ENCODE measurements around the gene USP13. TPM values are rescaled to one million over a fixed set of nuclear protein-coding genes. Genes with fewer than 3 reads are reported as not detected.

USP13 gene
- polyA plus RNA-seq, 3 donors: 0.31 to 1.6 (median 1.2) TPM

DNA sequence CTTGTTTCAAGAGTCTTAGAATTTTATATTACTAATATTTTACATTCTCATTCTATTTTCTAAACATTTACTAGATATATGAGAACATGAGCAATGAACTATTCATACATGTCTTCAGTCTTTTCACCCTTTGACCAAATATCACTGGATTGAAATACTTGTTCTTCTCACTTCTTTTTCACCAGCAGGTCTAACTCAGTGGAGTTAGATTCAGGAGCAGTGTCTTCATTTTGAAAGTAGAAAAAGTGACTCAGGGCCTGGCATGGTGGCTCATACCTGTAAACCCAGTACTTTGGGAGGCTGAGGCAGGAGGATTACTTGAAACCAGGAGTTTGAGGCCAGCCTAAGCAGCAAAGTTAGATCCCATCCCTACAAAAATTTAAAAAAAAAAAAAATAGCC is 70.8 kb downstream of the USP13 start:
- Mint-ChIP-seq H3K4me1 (peaks cover 11% of the 10 kb centered on the region), H3K27ac (no peak overlapping the region), H3K27me3 (ENCODE audit: low read depth in 3 of 3) (peaks cover 0 to 2% (median 0%) of the 10 kb centered on the region in 3 donors), H3K4me3 (no peak overlapping the region), H3K36me3 (peaks cover 7 to 15% of the 10 kb centered on the region in 2 donors), H3K9me3 (peaks cover 0 to 2% (median 0%) of the 10 kb centered on the region in 7 donors)
- Histone ChIP-seq H3K36me3 (replicated peaks in 1 of 2; ENCODE audit: control insufficient read depth in 1 of 2, insufficient read depth in 2 of 2, low read length in 2 of 2) (peaks cover 0 to 11% of the 10 kb centered on the region in 2 donors), H4K20me1 (ENCODE audit: insufficient read depth, low read length) (no peaks in the 10 kb centered on the region), H3K9me3 (replicated peaks in 1 of 2; ENCODE audit: control insufficient read depth in 1 of 2, insufficient read depth in 1 of 2, low read length in 2 of 2) (no peaks in the 10 kb centered on the region), H3K4me3 (replicated peaks in 1 of 3; ENCODE audit: low read depth in 2 of 3, low read length in 3 of 3) (no peak overlapping the region), H3K79me2 (ENCODE audit: insufficient read depth, low read length) (no peaks in the 10 kb centered on the region), H3K4me1 (ENCODE audit: control insufficient read depth in 1 of 2, insufficient read depth in 2 of 2, low read length in 2 of 2) (peaks cover 8% of the 10 kb centered on the region in 2 donors), H3K9ac (ENCODE audit: insufficient read depth, low read length, poor library complexity, severe bottlenecking) (no peak overlapping the region), H2AFZ (ENCODE audit: insufficient read depth, low read depth, low read length, poor library complexity, severe bottlenecking) (no peak overlapping the region), H3K27me3 (ENCODE audit: control insufficient read depth in 2 of 2, insufficient read depth in 2 of 2, low read length in 2 of 2) (no peaks in the 10 kb centered on the region), H3K4me2 (replicated peaks; ENCODE audit: extremely low read depth, low read length, poor library complexity, severe bottlenecking) (no peak overlapping the region), H3K27ac (ENCODE audit: low read depth in 1 of 2, low read length in 2 of 2) (no peak overlapping the region)
- no peak for DNase-seq
- intact Hi-C loops (cut with micrococcal nuclease): no loop called here
- TF ChIP-seq, protein P1, sequence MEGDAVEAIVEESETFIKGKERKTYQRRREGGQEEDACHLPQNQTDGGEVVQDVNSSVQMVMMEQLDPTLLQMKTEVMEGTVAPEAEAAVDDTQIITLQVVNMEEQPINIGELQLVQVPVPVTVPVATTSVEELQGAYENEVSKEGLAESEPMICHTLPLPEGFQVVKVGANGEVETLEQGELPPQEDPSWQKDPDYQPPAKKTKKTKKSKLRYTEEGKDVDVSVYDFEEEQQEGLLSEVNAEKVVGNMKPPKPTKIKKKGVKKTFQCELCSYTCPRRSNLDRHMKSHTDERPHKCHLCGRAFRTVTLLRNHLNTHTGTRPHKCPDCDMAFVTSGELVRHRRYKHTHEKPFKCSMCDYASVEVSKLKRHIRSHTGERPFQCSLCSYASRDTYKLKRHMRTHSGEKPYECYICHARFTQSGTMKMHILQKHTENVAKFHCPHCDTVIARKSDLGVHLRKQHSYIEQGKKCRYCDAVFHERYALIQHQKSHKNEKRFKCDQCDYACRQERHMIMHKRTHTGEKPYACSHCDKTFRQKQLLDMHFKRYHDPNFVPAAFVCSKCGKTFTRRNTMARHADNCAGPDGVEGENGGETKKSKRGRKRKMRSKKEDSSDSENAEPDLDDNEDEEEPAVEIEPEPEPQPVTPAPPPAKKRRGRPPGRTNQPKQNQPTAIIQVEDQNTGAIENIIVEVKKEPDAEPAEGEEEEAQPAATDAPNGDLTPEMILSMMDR (IDR thresholded peaks at IDR 0.05): no peak

DNA sequence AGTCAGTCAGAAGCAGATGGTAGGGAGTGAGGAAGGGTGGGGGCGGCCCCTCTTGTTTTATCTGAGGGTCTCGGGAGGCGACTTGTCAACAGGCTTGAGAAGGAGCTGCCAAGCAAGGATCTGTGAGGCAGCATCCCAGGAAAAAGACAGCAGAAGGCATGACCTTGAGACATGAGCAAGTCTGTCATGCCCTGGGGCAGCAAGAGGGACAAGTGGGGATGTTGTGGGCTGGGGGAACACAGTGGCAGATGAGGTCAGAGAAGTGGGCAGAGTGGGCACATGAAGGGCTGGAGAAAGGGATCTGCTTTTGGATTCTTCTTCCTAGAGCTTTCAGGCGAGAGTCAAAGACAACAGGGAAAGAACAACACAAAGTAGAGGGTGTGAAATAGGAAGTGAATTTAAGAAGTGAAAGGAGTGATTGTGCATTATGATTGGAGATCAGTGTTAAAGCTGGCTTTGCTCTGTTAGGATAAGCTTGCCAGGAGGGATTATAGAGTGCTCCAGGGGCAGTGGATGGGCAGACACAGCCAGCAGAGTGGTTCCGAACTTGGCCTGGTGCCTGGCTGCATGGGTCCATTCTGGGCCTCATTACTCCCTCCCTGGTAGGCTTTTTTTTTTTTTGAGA is 73.3 kb downstream of the USP13 start:
- Histone ChIP-seq H3K9me3 (replicated peaks in 1 of 2; ENCODE audit: control insufficient read depth in 1 of 2, insufficient read depth in 1 of 2, low read length in 2 of 2) (no peaks in the 10 kb centered on the region), H3K27me3 (ENCODE audit: control insufficient read depth in 2 of 2, insufficient read depth in 2 of 2, low read length in 2 of 2) (no peaks in the 10 kb centered on the region), H4K20me1 (ENCODE audit: insufficient read depth, low read length) (no peaks in the 10 kb centered on the region), H3K27ac (ENCODE audit: low read depth in 1 of 2, low read length in 2 of 2) (no peak overlapping the region), H3K4me3 (replicated peaks in 1 of 3; ENCODE audit: low read depth in 2 of 3, low read length in 3 of 3) (no peak overlapping the region), H3K4me2 (replicated peaks; ENCODE audit: extremely low read depth, low read length, poor library complexity, severe bottlenecking) (no peak overlapping the region), H2AFZ (ENCODE audit: insufficient read depth, low read depth, low read length, poor library complexity, severe bottlenecking) (peak overlapping the region; percentile 37), H3K9ac (ENCODE audit: insufficient read depth, low read length, poor library complexity, severe bottlenecking) (no peak overlapping the region), H3K4me1 (ENCODE audit: control insufficient read depth in 1 of 2, insufficient read depth in 2 of 2, low read length in 2 of 2) (peaks cover 8% of the 10 kb centered on the region in 2 donors), H3K79me2 (ENCODE audit: insufficient read depth, low read length) (no peaks in the 10 kb centered on the region), H3K36me3 (replicated peaks in 1 of 2; ENCODE audit: control insufficient read depth in 1 of 2, insufficient read depth in 2 of 2, low read length in 2 of 2) (peaks cover 0 to 17% of the 10 kb centered on the region in 2 donors)
- intact Hi-C loops (cut with micrococcal nuclease): no loop called here
- Mint-ChIP-seq H3K4me3 (peak overlapping the region in 1 of 2 donors; percentile 57), H3K9me3 (peaks cover 0 to 2% (median 0%) of the 10 kb centered on the region in 7 donors), H3K4me1 (peaks cover 11% of the 10 kb centered on the region), H3K27me3 (ENCODE audit: low read depth in 3 of 3) (peaks cover 0 to 2% (median 0%) of the 10 kb centered on the region in 3 donors), H3K27ac (peak overlapping the region in 5 of 7 donors; percentile 4 to 34 (median 17)), H3K36me3 (peaks cover 10 to 22% of the 10 kb centered on the region in 2 donors)
- 77% methylated on average over 5 of the region's 5 CpGs for WGBS (ENCODE audit: insufficient coverage)
- DNase-seq: peak in 1 of 3 donors; percentile 9
- TF ChIP-seq, protein P1 (IDR thresholded peaks at IDR 0.05): no peak
